ENCODE results near the gene TMEM208. TPM values are rescaled to one million over a fixed set of nuclear protein-coding genes. Genes with fewer than 3 reads are reported as not detected.

The TMEM208 gene
- total RNA-seq, 1 experiment from 2014 or later = 48.4 TPM

DNA sequence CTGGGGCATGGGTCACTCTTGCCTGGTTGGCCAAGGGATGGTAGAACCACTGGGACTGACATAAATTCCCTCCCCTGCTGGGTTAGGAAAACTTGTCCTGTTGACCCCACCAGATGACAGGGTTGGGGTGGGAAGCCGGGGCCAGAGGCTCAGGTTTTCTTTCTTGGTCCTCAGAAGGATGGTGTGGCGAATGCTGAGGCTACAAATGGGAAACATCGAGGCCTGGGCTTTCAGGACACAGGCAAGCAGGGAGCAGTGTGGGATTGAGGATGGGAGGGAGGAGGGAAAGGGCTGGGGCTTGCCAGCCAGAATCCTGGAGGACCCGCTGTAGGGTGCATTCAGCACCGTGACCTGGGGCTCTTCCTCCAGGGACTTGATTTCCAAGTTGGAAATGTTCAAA is 37.9 kb downstream of the TMEM208 start:
- Mint-ChIP-seq H3K4me1 (peaks cover 4% of the 10 kb centered on the region; the same call in 1 of the 2 replicates), H3K4me3 (no peak overlapping the region), H3K27ac (no peak overlapping the region), H3K27me3 (ENCODE audit: low read depth) (no peaks in the 10 kb centered on the region; the same call in 1 of the 2 replicates), H3K9me3 (no peaks in the 10 kb centered on the region), H3K36me3 (no peaks in the 10 kb centered on the region)
- no peak for DNase-seq (ENCODE audit: low spot score)
- no peak for ATAC-seq
- ChIA-PET POLR2A (interaction anchor here (1.1 kb wide), 1 partner anchor 19 kb away, joined by 4 read pairs; no protein-coding TSS in a partner anchor), CTCF (interaction anchor here (0.7 to 5.3 kb wide), 20 partner anchors 9 to 289 kb away, joined by 3 to 34 read pairs (median 4); partner anchors contain the start of genes FHOD1, KCTD19, LRRC36 and NOL3)
- TF ChIP-seq SP1 (CRISPR knock-in tag; conservative IDR thresholded peaks at IDR 0.05) = no peak
- TF ChIP-seq MYBL2 (CRISPR knock-in tag; IDR thresholded peaks at IDR 0.05) = no peak
- no peak for TF ChIP-seq ZNF416 (CRISPR knock-in tag; IDR thresholded peaks at IDR 0.05)
- no peak for TF ChIP-seq FOXJ3 (CRISPR knock-in tag; IDR thresholded peaks at IDR 0.05; ENCODE audit: borderline replicate concordance)
- TF ChIP-seq ZNF671 (CRISPR knock-in tag; IDR thresholded peaks at IDR 0.05) = no peak
- no peak for TF ChIP-seq GABPB1 (CRISPR knock-in tag; IDR thresholded peaks at IDR 0.05)
- TF ChIP-seq, protein P1, sequence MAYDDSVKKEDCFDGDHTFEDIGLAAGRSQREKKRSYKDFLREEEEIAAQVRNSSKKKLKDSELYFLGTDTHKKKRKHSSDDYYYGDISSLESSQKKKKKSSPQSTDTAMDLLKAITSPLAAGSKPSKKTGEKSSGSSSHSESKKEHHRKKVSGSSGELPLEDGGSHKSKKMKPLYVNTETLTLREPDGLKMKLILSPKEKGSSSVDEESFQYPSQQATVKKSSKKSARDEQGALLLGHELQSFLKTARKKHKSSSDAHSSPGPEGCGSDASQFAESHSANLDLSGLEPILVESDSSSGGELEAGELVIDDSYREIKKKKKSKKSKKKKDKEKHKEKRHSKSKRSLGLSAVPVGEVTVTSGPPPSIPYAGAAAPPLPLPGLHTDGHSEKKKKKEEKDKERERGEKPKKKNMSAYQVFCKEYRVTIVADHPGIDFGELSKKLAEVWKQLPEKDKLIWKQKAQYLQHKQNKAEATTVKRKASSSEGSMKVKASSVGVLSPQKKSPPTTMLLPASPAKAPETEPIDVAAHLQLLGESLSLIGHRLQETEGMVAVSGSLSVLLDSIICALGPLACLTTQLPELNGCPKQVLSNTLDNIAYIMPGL (CRISPR knock-in tag; IDR thresholded peaks at IDR 0.05) = no peak
- no peak for TF ChIP-seq CREM (CRISPR knock-in tag; IDR thresholded peaks at IDR 0.05)
- TF ChIP-seq MXD4 (CRISPR knock-in tag; IDR thresholded peaks at IDR 0.05; ENCODE audit: borderline replicate concordance) = no peak
- TF ChIP-seq, protein P2, sequence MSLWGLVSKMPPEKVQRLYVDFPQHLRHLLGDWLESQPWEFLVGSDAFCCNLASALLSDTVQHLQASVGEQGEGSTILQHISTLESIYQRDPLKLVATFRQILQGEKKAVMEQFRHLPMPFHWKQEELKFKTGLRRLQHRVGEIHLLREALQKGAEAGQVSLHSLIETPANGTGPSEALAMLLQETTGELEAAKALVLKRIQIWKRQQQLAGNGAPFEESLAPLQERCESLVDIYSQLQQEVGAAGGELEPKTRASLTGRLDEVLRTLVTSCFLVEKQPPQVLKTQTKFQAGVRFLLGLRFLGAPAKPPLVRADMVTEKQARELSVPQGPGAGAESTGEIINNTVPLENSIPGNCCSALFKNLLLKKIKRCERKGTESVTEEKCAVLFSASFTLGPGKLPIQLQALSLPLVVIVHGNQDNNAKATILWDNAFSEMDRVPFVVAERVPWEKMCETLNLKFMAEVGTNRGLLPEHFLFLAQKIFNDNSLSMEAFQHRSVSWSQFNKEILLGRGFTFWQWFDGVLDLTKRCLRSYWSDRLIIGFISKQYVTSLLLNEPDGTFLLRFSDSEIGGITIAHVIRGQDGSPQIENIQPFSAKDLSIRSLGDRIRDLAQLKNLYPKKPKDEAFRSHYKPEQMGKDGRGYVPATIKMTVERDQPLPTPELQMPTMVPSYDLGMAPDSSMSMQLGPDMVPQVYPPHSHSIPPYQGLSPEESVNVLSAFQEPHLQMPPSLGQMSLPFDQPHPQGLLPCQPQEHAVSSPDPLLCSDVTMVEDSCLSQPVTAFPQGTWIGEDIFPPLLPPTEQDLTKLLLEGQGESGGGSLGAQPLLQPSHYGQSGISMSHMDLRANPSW (CRISPR knock-in tag; conservative IDR thresholded peaks at IDR 0.05; ENCODE audit: low read depth) = no peak
- TF ChIP-seq, protein P3, sequence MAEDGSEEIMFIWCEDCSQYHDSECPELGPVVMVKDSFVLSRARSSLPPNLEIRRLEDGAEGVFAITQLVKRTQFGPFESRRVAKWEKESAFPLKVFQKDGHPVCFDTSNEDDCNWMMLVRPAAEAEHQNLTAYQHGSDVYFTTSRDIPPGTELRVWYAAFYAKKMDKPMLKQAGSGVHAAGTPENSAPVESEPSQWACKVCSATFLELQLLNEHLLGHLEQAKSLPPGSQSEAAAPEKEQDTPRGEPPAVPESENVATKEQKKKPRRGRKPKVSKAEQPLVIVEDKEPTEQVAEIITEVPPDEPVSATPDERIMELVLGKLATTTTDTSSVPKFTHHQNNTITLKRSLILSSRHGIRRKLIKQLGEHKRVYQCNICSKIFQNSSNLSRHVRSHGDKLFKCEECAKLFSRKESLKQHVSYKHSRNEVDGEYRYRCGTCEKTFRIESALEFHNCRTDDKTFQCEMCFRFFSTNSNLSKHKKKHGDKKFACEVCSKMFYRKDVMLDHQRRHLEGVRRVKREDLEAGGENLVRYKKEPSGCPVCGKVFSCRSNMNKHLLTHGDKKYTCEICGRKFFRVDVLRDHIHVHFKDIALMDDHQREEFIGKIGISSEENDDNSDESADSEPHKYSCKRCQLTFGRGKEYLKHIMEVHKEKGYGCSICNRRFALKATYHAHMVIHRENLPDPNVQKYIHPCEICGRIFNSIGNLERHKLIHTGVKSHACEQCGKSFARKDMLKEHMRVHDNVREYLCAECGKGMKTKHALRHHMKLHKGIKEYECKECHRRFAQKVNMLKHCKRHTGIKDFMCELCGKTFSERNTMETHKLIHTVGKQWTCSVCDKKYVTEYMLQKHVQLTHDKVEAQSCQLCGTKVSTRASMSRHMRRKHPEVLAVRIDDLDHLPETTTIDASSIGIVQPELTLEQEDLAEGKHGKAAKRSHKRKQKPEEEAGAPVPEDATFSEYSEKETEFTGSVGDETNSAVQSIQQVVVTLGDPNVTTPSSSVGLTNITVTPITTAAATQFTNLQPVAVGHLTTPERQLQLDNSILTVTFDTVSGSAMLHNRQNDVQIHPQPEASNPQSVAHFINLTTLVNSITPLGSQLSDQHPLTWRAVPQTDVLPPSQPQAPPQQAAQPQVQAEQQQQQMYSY (CRISPR knock-in tag; IDR thresholded peaks at IDR 0.05) = no peak
- TF ChIP-seq ZNF532 (CRISPR knock-in tag; IDR thresholded peaks at IDR 0.05; ENCODE audit: borderline replicate concordance) = no peak
- TF ChIP-seq NFYB (CRISPR knock-in tag; conservative IDR thresholded peaks at IDR 0.05; ENCODE audit: low read depth) = no peak
- no peak for TF ChIP-seq NR1H2 (CRISPR knock-in tag; IDR thresholded peaks at IDR 0.05)
- TF ChIP-seq, protein P4, sequence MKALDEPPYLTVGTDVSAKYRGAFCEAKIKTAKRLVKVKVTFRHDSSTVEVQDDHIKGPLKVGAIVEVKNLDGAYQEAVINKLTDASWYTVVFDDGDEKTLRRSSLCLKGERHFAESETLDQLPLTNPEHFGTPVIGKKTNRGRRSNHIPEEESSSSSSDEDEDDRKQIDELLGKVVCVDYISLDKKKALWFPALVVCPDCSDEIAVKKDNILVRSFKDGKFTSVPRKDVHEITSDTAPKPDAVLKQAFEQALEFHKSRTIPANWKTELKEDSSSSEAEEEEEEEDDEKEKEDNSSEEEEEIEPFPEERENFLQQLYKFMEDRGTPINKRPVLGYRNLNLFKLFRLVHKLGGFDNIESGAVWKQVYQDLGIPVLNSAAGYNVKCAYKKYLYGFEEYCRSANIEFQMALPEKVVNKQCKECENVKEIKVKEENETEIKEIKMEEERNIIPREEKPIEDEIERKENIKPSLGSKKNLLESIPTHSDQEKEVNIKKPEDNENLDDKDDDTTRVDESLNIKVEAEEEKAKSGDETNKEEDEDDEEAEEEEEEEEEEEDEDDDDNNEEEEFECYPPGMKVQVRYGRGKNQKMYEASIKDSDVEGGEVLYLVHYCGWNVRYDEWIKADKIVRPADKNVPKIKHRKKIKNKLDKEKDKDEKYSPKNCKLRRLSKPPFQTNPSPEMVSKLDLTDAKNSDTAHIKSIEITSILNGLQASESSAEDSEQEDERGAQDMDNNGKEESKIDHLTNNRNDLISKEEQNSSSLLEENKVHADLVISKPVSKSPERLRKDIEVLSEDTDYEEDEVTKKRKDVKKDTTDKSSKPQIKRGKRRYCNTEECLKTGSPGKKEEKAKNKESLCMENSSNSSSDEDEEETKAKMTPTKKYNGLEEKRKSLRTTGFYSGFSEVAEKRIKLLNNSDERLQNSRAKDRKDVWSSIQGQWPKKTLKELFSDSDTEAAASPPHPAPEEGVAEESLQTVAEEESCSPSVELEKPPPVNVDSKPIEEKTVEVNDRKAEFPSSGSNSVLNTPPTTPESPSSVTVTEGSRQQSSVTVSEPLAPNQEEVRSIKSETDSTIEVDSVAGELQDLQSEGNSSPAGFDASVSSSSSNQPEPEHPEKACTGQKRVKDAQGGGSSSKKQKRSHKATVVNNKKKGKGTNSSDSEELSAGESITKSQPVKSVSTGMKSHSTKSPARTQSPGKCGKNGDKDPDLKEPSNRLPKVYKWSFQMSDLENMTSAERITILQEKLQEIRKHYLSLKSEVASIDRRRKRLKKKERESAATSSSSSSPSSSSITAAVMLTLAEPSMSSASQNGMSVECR (CRISPR knock-in tag; IDR thresholded peaks at IDR 0.05; ENCODE audit: borderline replicate concordance) = no peak
- no peak for TF ChIP-seq USF1 (CRISPR knock-in tag; IDR thresholded peaks at IDR 0.05)
- TF ChIP-seq ATF1 (CRISPR knock-in tag; IDR thresholded peaks at IDR 0.05) = no peak
- TF ChIP-seq ZNF423 (CRISPR knock-in tag; IDR thresholded peaks at IDR 0.05) = no peak
- no peak for TF ChIP-seq ZNF121 (CRISPR knock-in tag; IDR thresholded peaks at IDR 0.05)

All from WTC11 (cell line).